Stimulated activated effector memory CD8-positive, alpha-beta T cell treated with anti-CD3 and anti-CD28 coated beads, Interleukin-12 subunit alpha, Interleukin-12 subunit beta, amount 100 ng/mL, for 72 hours (primary cell): ENCODE results near the gene VDR.
"Not testable (repeated sequence)": the region's sequence is repeated elsewhere in the genome, so short reads cannot be mapped to it uniquely, and the experiment has no call there.

Experiments used
- ATAC-seq: fragments of 150-1000 bp; cut with Tn5 transposase; 2 replicates; pipeline ENCODE4 v1.10.0; 2021
- DNase-seq, 2 donors: peaks; one replicate each; pipeline ENCODE4 v3.0.0; 2021 to 2022; ENCODE audit warnings: low spot score in 2 of 2
- H3K27ac Mint-ChIP-seq: one replicate; pipeline ENCODE4 v1.8.0; 2022; ENCODE audit warnings: mild to moderate bottlenecking, mixed read lengths
- H3K36me3 Mint-ChIP-seq: one replicate; pipeline ENCODE4 v1.8.0; 2022; ENCODE audit warnings: mild to moderate bottlenecking, mixed read lengths
- H3K4me1 Mint-ChIP-seq: one replicate; pipeline ENCODE4 v1.8.0; 2022; ENCODE audit warnings: mixed read lengths
- H3K4me3 Mint-ChIP-seq: one replicate; pipeline ENCODE4 v1.8.0; 2022; ENCODE audit warnings: mild to moderate bottlenecking, mixed read lengths
- H3K9me3 Mint-ChIP-seq: one replicate; pipeline ENCODE4 v1.8.0; 2022; ENCODE audit warnings: mixed read lengths

Gene VDR

GRCh38 chr12:47818007-47818376 lies 86.8 kb downstream of the VDR start:
- Mint-ChIP-seq H3K27ac (peak overlapping the region; percentile 99), H3K4me1 (peaks cover 86% of the 10 kb centered on the region), H3K36me3 (peaks cover 72% of the 10 kb centered on the region), H3K9me3 (no peaks in the 10 kb centered on the region), H3K4me3 (peak overlapping the region; percentile 98)
- no peak for DNase-seq
- no peak for ATAC-seq

GRCh38 chr12:47817272-47818006 lies 87.4 kb downstream of the VDR start:
- H3K27ac Mint-ChIP-seq: peak overlapping the region; percentile 99
- peak overlapping the region; percentile 98 for H3K4me3 Mint-ChIP-seq
- ATAC-seq: no peak
- H3K36me3 Mint-ChIP-seq: peaks cover 77% of the 10 kb centered on the region
- no peaks in the 10 kb centered on the region for H3K9me3 Mint-ChIP-seq
- DNase-seq: no peak
- peaks cover 86% of the 10 kb centered on the region for H3K4me1 Mint-ChIP-seq

GRCh38 chr12:47816403-47817271 lies 88.2 kb downstream of the VDR start:
- no peaks in the 10 kb centered on the region for H3K9me3 Mint-ChIP-seq
- ATAC-seq: no peak
- H3K4me3 Mint-ChIP-seq: peak overlapping the region; percentile 98
- peaks cover 85% of the 10 kb centered on the region for H3K36me3 Mint-ChIP-seq
- H3K4me1 Mint-ChIP-seq: peaks cover 86% of the 10 kb centered on the region
- DNase-seq: no peak
- peak overlapping the region; percentile 99 for H3K27ac Mint-ChIP-seq

GRCh38 chr12:47815447-47815846 lies 89.3 kb downstream of the VDR start:
- not testable (repeated sequence) for DNase-seq, H3K9me3 Mint-ChIP-seq, ATAC-seq
- peaks cover 86% of the 10 kb centered on the region for H3K4me1 Mint-ChIP-seq
- peaks cover 93% of the 10 kb centered on the region for H3K36me3 Mint-ChIP-seq
- H3K27ac Mint-ChIP-seq: peak overlapping the region; percentile 99
- H3K4me3 Mint-ChIP-seq: peak overlapping the region; percentile 98

GRCh38 chr12:47814539-47815170 lies 90.1 kb downstream of the VDR start:
- no peaks in the 10 kb centered on the region for H3K9me3 Mint-ChIP-seq
- DNase-seq (no peak), ATAC-seq (peak; percentile 50)
- peaks cover 87% of the 10 kb centered on the region for H3K4me1 Mint-ChIP-seq
- H3K27ac Mint-ChIP-seq: peak overlapping the region; percentile 99
- H3K4me3 Mint-ChIP-seq: peak overlapping the region; percentile 98
- H3K36me3 Mint-ChIP-seq: peaks cover 92% of the 10 kb centered on the region

- Mint-ChIP-seq H3K4me1 (peaks cover 94% of the 10 kb centered on the region), H3K9me3 (no peaks in the 10 kb centered on the region), H3K27ac (peak overlapping the region; percentile 99), H3K36me3 (peaks cover 94% of the 10 kb centered on the region), H3K4me3 (peak overlapping the region; percentile 98)
- peak; percentile 0 for ATAC-seq
- peak; percentile 20 to 67 for DNase-seq
Measured at GRCh38 chr12:47813511-47814196, 91.1 kb downstream of the VDR start.

GRCh38 chr12:47812797-47813510 lies 91.8 kb downstream of the VDR start:
- Mint-ChIP-seq H3K36me3 (peaks cover 94% of the 10 kb centered on the region), H3K4me3 (peak overlapping the region; percentile 98), H3K4me1 (peaks cover 94% of the 10 kb centered on the region), H3K27ac (peak overlapping the region; percentile 99), H3K9me3 (no peaks in the 10 kb centered on the region)
- peak; percentile 80 for ATAC-seq
- DNase-seq: peak; percentile 75 to 94

- no peaks in the 10 kb centered on the region for H3K9me3 Mint-ChIP-seq
- H3K27ac Mint-ChIP-seq: peak overlapping the region; percentile 99
- H3K4me1 Mint-ChIP-seq: peaks cover 94% of the 10 kb centered on the region
- peaks cover 94% of the 10 kb centered on the region for H3K36me3 Mint-ChIP-seq
- DNase-seq (no peak), ATAC-seq (no peak)
- peak overlapping the region; percentile 98 for H3K4me3 Mint-ChIP-seq
Measured at GRCh38 chr12:47811581-47812484, 93.0 kb downstream of the VDR start.

GRCh38 chr12:47811072-47811396 lies 93.8 kb downstream of the VDR start:
- Mint-ChIP-seq H3K27ac (peak overlapping the region; percentile 99), H3K36me3 (peaks cover 94% of the 10 kb centered on the region), H3K9me3 (no peaks in the 10 kb centered on the region), H3K4me1 (peaks cover 94% of the 10 kb centered on the region), H3K4me3 (peak overlapping the region; percentile 98)
- DNase-seq (no peak), ATAC-seq (no peak)

GRCh38 chr12:47809518-47809917 lies 95.3 kb downstream of the VDR start:
- H3K9me3 Mint-ChIP-seq, DNase-seq, ATAC-seq: not testable (repeated sequence)
- Mint-ChIP-seq H3K4me3 (peak overlapping the region; percentile 98), H3K4me1 (peaks cover 95% of the 10 kb centered on the region), H3K36me3 (peaks cover 94% of the 10 kb centered on the region), H3K27ac (peak overlapping the region; percentile 99)

GRCh38 chr12:47808574-47809365 lies 96.0 kb downstream of the VDR start:
- peaks cover 95% of the 10 kb centered on the region for H3K4me1 Mint-ChIP-seq

GRCh38 chr12:47808050-47808449 lies 96.7 kb downstream of the VDR start:
- peak overlapping the region; percentile 99 for H3K27ac Mint-ChIP-seq
- peak overlapping the region; percentile 98 for H3K4me3 Mint-ChIP-seq
- peak; percentile 63 to 90 for DNase-seq
- H3K9me3 Mint-ChIP-seq: no peaks in the 10 kb centered on the region
- ATAC-seq: peak; percentile 67
- H3K4me1 Mint-ChIP-seq: peaks cover 95% of the 10 kb centered on the region
- H3K36me3 Mint-ChIP-seq: peaks cover 94% of the 10 kb centered on the region

More at GRCh38 chr12:47808574-47809365, 96.0 kb downstream of the VDR start:
- Mint-ChIP-seq H3K9me3 (no peaks in the 10 kb centered on the region), H3K4me3 (peak overlapping the region; percentile 98), H3K27ac (peak overlapping the region; percentile 99), H3K36me3 (peaks cover 94% of the 10 kb centered on the region)
- ATAC-seq (peak; percentile 69), DNase-seq (peak; percentile 53 to 76)

- ATAC-seq (no peak), DNase-seq (no peak)
- H3K36me3 Mint-ChIP-seq: peaks cover 94% of the 10 kb centered on the region
- H3K4me3 Mint-ChIP-seq: peak overlapping the region; percentile 98
- no peaks in the 10 kb centered on the region for H3K9me3 Mint-ChIP-seq
- peaks cover 95% of the 10 kb centered on the region for H3K4me1 Mint-ChIP-seq
- H3K27ac Mint-ChIP-seq: peak overlapping the region; percentile 99
Measured at GRCh38 chr12:47807338-47807737, 97.5 kb downstream of the VDR start.
